ENCODE data around the gene GABARAP. TPM values are rescaled to one million over a fixed set of nuclear protein-coding genes. Genes with fewer than 3 reads are reported as not detected.
A peak's percentile ranks its signal among the peaks of the same experiment; 100 is the strongest.

GABARAP gene
- polyA plus RNA-seq, 1 donor from 2014 or later = 384 TPM

- Histone ChIP-seq H3K4me3 (ENCODE audit: low read length) (peak overlapping the region; percentile 75), H3K27me3 (ENCODE audit: insufficient read depth, low read depth, low read length) (no peaks in the 10 kb centered on the region), H3K9ac (ENCODE audit: low read length) (peak overlapping the region; percentile 87), H4K20me1 (ENCODE audit: insufficient read depth) (no peaks in the 10 kb centered on the region), H3F3A (ENCODE audit: insufficient read depth, low read length, poor library complexity, severe bottlenecking) (no peaks in the 10 kb centered on the region), H3K9me3 (ENCODE audit: low read length) (no peaks in the 10 kb centered on the region), H3K27ac (ENCODE audit: low read length) (peak overlapping the region; percentile 96), H2AFZ (ENCODE audit: low read depth, low read length) (peak overlapping the region; percentile 46), H3K9me2 (ENCODE audit: insufficient read depth, low read length) (no peaks in the 10 kb centered on the region), H3K79me2 (replicated peaks; ENCODE audit: insufficient read depth, low read length) (peaks cover 38% of the 10 kb centered on the region), H3K4me2 (ENCODE audit: low read length) (peak overlapping the region; percentile 95), H3K36me3 (ENCODE audit: insufficient read depth, low read length) (no peaks in the 10 kb centered on the region)
- TF ChIP-seq MXI1 (conservative IDR thresholded peaks at IDR 0.05; ENCODE audit: poor library complexity, severe bottlenecking) = peak; percentile 81
- TF ChIP-seq, protein P1, sequence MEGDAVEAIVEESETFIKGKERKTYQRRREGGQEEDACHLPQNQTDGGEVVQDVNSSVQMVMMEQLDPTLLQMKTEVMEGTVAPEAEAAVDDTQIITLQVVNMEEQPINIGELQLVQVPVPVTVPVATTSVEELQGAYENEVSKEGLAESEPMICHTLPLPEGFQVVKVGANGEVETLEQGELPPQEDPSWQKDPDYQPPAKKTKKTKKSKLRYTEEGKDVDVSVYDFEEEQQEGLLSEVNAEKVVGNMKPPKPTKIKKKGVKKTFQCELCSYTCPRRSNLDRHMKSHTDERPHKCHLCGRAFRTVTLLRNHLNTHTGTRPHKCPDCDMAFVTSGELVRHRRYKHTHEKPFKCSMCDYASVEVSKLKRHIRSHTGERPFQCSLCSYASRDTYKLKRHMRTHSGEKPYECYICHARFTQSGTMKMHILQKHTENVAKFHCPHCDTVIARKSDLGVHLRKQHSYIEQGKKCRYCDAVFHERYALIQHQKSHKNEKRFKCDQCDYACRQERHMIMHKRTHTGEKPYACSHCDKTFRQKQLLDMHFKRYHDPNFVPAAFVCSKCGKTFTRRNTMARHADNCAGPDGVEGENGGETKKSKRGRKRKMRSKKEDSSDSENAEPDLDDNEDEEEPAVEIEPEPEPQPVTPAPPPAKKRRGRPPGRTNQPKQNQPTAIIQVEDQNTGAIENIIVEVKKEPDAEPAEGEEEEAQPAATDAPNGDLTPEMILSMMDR (IDR thresholded peaks at IDR 0.05; ENCODE audit: poor library complexity, severe bottlenecking) = no peak
- TF ChIP-seq POLR2AphosphoS5 (IDR thresholded peaks at IDR 0.05) = peak; percentile 96
- no peak for TF ChIP-seq EZH2 (IDR thresholded peaks at IDR 0.05; ENCODE audit: borderline replicate concordance, insufficient read depth, low read length, poor library complexity, severe bottlenecking)
- peak; percentile 85 for TF ChIP-seq EP300 (conservative IDR thresholded peaks at IDR 0.05; ENCODE audit: poor library complexity, severe bottlenecking)
- TF ChIP-seq TAF1 (IDR thresholded peaks at IDR 0.05; ENCODE audit: low read depth) = no peak
- peak; percentile 54 for TF ChIP-seq SMC3 (conservative IDR thresholded peaks at IDR 0.05; ENCODE audit: poor library complexity)
- TF ChIP-seq, protein P2, sequence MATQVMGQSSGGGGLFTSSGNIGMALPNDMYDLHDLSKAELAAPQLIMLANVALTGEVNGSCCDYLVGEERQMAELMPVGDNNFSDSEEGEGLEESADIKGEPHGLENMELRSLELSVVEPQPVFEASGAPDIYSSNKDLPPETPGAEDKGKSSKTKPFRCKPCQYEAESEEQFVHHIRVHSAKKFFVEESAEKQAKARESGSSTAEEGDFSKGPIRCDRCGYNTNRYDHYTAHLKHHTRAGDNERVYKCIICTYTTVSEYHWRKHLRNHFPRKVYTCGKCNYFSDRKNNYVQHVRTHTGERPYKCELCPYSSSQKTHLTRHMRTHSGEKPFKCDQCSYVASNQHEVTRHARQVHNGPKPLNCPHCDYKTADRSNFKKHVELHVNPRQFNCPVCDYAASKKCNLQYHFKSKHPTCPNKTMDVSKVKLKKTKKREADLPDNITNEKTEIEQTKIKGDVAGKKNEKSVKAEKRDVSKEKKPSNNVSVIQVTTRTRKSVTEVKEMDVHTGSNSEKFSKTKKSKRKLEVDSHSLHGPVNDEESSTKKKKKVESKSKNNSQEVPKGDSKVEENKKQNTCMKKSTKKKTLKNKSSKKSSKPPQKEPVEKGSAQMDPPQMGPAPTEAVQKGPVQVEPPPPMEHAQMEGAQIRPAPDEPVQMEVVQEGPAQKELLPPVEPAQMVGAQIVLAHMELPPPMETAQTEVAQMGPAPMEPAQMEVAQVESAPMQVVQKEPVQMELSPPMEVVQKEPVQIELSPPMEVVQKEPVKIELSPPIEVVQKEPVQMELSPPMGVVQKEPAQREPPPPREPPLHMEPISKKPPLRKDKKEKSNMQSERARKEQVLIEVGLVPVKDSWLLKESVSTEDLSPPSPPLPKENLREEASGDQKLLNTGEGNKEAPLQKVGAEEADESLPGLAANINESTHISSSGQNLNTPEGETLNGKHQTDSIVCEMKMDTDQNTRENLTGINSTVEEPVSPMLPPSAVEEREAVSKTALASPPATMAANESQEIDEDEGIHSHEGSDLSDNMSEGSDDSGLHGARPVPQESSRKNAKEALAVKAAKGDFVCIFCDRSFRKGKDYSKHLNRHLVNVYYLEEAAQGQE (IDR thresholded peaks at IDR 0.05; ENCODE audit: borderline replicate concordance) = no peak
- peak; percentile 35 for TF ChIP-seq RAD21 (conservative IDR thresholded peaks at IDR 0.05)
Observed at GRCh38 chr17:7204828-7205461, 37.3 kb downstream of the GABARAP start.

GRCh38 chr17:7204336-7204735, 37.9 kb downstream of the GABARAP start:
- peak overlapping the region; percentile 82 for H3K4me2 ChIP-seq (ENCODE audit: low read length)

More at GRCh38 chr17:7204336-7204735, 37.9 kb downstream of the GABARAP start:
- Histone ChIP-seq H3K27me3 (ENCODE audit: insufficient read depth, low read depth, low read length) (no peaks in the 10 kb centered on the region), H4K20me1 (ENCODE audit: insufficient read depth) (no peaks in the 10 kb centered on the region), H2AFZ (ENCODE audit: low read depth, low read length) (peak overlapping the region; percentile 46), H3K4me3 (ENCODE audit: low read length) (peak overlapping the region; percentile 75), H3K27ac (ENCODE audit: low read length) (peak overlapping the region; percentile 96), H3K9me2 (ENCODE audit: insufficient read depth, low read length) (no peaks in the 10 kb centered on the region), H3K9ac (ENCODE audit: low read length) (peak overlapping the region; percentile 87), H3K36me3 (ENCODE audit: insufficient read depth, low read length) (no peaks in the 10 kb centered on the region), H3K79me2 (replicated peaks; ENCODE audit: insufficient read depth, low read length) (peaks cover 33% of the 10 kb centered on the region), H3F3A (ENCODE audit: insufficient read depth, low read length, poor library complexity, severe bottlenecking) (no peaks in the 10 kb centered on the region), H3K9me3 (ENCODE audit: low read length) (no peaks in the 10 kb centered on the region)
- TF ChIP-seq, protein P2 (IDR thresholded peaks at IDR 0.05; ENCODE audit: borderline replicate concordance) = no peak
- TF ChIP-seq RAD21 (conservative IDR thresholded peaks at IDR 0.05) (no peak), TAF1 (IDR thresholded peaks at IDR 0.05; ENCODE audit: low read depth) (peak; percentile 4)
